ENCODE data around the gene EML2.
A peak's percentile ranks its signal among the peaks of the same experiment; 100 is the strongest.

The EML2 gene

DNA sequence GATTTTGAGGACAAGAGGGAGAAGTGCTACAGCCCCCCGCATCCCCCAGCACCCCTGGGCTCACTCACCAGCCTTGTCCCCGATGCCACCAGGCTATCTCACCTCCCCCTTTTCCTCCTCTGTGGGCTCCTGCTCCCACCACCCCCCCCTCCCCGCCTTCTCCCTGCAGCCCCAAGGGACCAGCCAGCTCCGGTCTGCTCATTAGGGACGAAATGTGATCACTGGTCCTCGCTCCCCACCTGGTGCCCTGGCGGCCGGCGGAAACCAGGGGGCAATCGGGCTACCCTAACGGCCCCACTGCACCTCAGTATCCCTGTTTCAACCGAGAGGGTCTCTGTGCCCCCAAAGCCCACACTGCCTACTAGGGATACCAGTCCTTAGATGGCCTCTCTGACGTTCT is 39.9 kb downstream of the EML2 start:
- no peak overlapping the region for H3K27ac Mint-ChIP-seq
- ATAC-seq (replicated peaks): no peak
- H3K4me3 Mint-ChIP-seq: no peak overlapping the region
- DNase-seq: no peak
- H3K4me1 Mint-ChIP-seq (ENCODE audit: low read depth in 2 of 2): peaks cover 17 to 23% of the 10 kb centered on the region in 2 donors
- no peaks in the 10 kb centered on the region for H3K9me3 Mint-ChIP-seq
- H3K27me3 Mint-ChIP-seq: peaks cover 77 to 87% of the 10 kb centered on the region in 2 donors
- peaks cover 3% of the 10 kb centered on the region for H3K36me3 Mint-ChIP-seq (ENCODE audit: insufficient read depth)

DNA sequence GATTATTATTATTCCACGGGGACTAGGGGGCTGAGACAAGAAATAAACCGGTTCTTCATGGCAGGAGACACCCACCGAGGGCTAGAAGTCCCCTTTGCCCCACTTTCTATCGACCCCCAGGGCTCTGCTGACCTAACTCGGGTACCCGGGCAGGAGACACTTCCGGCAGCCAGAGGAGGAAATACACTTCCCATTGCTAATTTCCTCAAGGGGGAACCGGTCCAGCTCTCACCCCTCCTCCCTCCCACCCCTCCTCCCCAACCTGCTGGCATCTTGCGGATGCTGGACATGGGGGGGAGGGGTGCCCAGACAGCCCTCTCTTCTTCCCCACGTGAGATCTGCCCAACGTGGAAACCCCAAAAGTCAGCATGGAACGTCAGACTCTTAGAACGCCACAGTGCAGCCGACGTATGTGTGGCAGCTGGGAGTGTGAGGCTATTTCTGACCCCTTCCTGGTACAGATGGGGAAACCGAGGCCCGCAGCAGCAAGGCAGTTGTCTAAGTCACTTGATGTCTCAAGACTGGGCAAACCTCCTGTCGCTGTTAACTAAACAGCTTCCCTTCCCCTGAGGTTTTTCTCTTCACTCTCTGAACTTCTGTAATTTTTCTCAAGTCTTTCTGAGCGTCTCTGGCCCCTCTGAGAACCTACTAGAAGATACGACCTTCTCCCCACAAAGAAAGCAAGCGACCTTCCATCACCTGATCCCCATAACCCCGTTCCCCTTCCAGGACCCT is 40.8 kb downstream of the EML2 start:
- DNase-seq (no peak), ATAC-seq (replicated peaks) (peak; percentile 19)
- Mint-ChIP-seq H3K9me3 (no peaks in the 10 kb centered on the region), H3K4me1 (ENCODE audit: low read depth in 2 of 2) (peaks cover 17 to 23% of the 10 kb centered on the region in 2 donors), H3K4me3 (peak overlapping the region in 1 of 2 donors; percentile 26), H3K27me3 (peaks cover 74 to 83% of the 10 kb centered on the region in 2 donors), H3K36me3 (ENCODE audit: insufficient read depth) (peaks cover 3% of the 10 kb centered on the region), H3K27ac (no peak overlapping the region)

DNA sequence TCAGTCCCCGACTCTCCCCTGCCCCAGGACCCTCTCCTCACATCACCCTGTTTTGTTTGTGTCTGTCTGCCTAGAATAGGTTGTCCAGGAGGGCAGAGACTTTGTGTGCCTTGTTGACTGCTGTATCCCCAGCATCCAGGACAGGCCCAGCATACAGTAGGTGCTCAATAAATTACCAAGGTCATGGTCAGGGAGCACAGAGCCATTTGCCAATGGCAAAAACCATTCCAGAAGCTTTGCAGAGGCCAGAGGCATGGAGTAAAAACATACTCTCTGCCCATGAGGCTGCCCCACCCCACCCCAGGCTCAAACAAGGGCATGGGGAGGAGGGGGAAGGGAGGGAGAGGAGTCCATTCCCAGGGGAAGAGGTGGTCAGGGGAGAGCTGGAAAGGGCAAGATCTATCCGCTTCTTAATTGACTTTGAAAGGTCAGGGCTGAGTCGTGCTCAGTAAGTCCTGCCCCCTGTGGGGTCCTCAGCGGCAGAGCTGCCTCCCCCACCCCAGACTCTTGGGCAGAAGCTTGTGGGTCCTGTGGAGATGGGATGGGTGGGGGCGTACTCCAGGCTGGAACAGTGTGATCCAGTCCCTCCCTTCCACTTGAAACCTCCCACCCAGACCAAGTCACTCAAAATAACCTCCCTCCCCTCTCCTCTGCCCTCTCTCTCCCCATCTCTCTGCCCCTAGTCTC is 41.6 kb downstream of the EML2 start:
- Mint-ChIP-seq H3K4me1 (ENCODE audit: low read depth in 2 of 2) (peaks cover 17 to 21% of the 10 kb centered on the region in 2 donors), H3K27me3 (peaks cover 67 to 76% of the 10 kb centered on the region in 2 donors), H3K9me3 (no peaks in the 10 kb centered on the region), H3K36me3 (ENCODE audit: insufficient read depth) (peaks cover 3% of the 10 kb centered on the region), H3K4me3 (no peak overlapping the region), H3K27ac (no peak overlapping the region)
- no peak for ATAC-seq (replicated peaks)
- no peak for DNase-seq

DNA sequence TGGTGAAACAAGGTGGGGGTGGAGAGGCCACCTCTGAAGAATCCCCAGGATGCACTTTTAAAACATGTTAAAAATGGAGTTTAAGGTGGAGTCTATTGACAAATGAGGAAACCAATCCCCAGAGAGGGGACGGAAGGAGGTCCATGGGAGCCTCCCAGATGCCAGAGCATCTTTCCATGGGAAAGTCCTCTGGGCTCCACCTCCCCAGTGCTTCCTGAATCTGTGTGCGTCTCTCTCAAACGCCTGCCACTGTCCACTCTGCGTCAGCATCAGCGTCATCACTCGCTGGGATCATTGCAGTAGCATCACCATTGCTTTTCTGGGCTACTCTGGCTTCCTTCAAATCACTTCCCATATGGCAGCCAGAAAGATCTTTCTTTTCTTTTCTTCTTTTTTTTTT is 43.4 kb downstream of the EML2 start:
- H3K36me3 Mint-ChIP-seq (ENCODE audit: insufficient read depth): peaks cover 3% of the 10 kb centered on the region
- no peak overlapping the region for H3K4me3 Mint-ChIP-seq
- DNase-seq: no peak

DNA sequence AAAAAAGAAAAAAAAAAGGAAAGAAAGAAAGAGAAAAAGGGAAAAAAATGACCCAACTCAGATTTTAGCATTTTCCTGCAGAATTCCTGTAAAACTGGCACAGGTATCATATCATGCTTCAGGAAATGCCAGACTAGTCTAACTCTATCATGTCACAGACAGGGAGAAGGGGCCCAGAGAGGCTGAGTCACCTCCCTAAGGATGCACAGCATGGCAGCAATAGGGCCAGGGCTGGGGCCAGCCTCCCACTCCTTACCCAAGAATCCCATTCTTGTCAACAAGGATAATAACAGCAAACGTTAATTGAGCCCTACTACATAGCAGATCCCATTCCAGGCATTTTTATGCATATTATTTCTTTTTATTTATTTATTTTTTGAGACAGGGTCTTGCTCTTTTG is 45.7 kb downstream of the EML2 start:
- H3K27ac Mint-ChIP-seq: no peak overlapping the region
- H3K4me1 Mint-ChIP-seq (ENCODE audit: low read depth in 2 of 2): peaks cover 3 to 8% of the 10 kb centered on the region in 2 donors
- H3K9me3 Mint-ChIP-seq: no peaks in the 10 kb centered on the region
- H3K36me3 Mint-ChIP-seq (ENCODE audit: insufficient read depth): peaks cover 1% of the 10 kb centered on the region
- H3K4me3 Mint-ChIP-seq: no peak overlapping the region
- ATAC-seq (replicated peaks) (no peak), DNase-seq (no peak)
- H3K27me3 Mint-ChIP-seq: peaks cover 57 to 69% of the 10 kb centered on the region in 2 donors

More for the DNA sequence above, 43.4 kb downstream of the EML2 start:
- no peaks in the 10 kb centered on the region for H3K9me3 Mint-ChIP-seq
- no peak for ATAC-seq (replicated peaks)
- no peak overlapping the region for H3K27ac Mint-ChIP-seq
- H3K27me3 Mint-ChIP-seq: peaks cover 66 to 76% of the 10 kb centered on the region in 2 donors
- H3K4me1 Mint-ChIP-seq (ENCODE audit: low read depth in 2 of 2): peaks cover 10 to 12% of the 10 kb centered on the region in 2 donors

DNA sequence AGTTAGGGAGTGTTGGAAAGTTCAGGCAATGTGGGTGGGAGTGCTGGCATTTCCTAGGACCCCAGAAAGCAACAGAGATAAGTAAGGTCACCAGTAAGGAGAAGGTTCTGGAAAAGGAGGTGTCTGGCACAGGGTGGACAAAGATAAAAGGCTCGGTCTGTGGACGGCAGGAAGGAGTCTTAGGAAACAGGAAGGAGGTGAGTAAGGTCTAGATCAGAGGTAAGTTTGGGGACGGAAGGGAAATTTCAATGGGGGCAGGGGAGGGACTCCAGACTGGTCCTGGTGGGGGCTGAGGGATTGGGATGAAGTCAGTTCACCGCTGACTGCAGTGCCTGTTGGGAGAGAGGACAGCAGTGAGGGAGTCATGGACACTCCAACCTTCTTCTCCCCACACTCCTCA is 46.8 kb downstream of the EML2 start:
- Mint-ChIP-seq H3K36me3 (ENCODE audit: insufficient read depth) (no peaks in the 10 kb centered on the region), H3K4me3 (no peak overlapping the region), H3K27me3 (peaks cover 45 to 58% of the 10 kb centered on the region in 2 donors), H3K4me1 (ENCODE audit: low read depth in 2 of 2) (no peaks in the 10 kb centered on the region), H3K9me3 (no peaks in the 10 kb centered on the region), H3K27ac (no peak overlapping the region)
- ATAC-seq (replicated peaks) (no peak), DNase-seq (no peak)

DNA sequence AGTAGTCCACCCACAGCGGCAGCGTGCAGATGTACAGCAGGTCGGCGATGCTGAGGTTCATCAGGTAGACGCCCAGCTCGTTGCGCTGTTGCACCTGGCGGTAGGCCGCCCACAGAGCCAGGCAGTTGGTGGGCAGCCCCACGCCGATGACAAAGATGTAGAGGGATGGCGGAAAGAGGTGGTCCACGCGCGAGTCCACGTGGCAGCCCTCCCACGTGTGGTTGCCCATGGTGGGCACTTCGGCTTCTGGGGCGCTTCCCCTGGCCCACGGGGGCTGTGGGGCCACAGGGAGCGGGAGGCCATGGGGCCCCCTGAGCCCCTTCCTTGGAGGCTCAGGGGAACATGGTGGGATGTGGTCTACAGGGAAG is 47.6 kb downstream of the EML2 start:
- Mint-ChIP-seq H3K27ac (no peak overlapping the region), H3K4me3 (no peak overlapping the region), H3K9me3 (no peaks in the 10 kb centered on the region), H3K36me3 (ENCODE audit: insufficient read depth) (no peaks in the 10 kb centered on the region), H3K27me3 (peaks cover 38 to 50% of the 10 kb centered on the region in 2 donors), H3K4me1 (ENCODE audit: low read depth in 2 of 2) (no peaks in the 10 kb centered on the region)
- DNase-seq (no peak), ATAC-seq (replicated peaks) (no peak)

DNA sequence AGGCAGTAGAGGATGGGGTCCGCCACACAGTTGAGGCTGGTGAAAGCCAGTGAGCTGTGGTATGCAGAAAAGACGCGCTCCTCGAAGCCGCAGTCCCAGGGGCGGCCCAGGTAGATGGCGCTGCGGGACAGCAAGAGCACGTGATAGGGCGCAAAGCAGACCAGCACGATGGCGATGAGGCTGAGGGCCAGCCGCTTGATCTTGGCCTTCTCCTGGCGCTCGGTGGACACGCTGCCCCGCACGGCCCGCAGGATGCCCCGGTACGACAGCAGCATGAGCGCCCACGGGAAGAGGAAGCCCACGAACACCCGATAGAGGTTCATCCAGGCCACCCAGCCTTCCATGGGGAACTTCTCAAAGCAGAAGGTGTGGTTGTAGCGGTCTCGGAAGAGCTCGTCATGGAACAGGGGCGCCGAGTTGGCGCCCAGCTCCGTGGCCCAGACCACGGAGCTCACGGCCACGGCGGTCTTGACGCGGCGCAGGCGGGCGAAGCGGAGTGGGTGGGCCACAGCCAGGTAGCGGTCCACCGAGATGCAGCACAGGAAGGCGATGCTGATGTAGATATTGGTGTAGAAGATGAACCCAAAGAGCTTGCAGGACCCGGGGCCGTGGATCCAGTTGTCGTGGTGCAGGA is 48.1 kb downstream of the EML2 start:
- H3K4me3 Mint-ChIP-seq: no peak overlapping the region
- H3K27me3 Mint-ChIP-seq: peaks cover 33 to 45% of the 10 kb centered on the region in 2 donors
- DNase-seq: no peak
- no peaks in the 10 kb centered on the region for H3K36me3 Mint-ChIP-seq (ENCODE audit: insufficient read depth)
- no peaks in the 10 kb centered on the region for H3K9me3 Mint-ChIP-seq
- H3K4me1 Mint-ChIP-seq (ENCODE audit: low read depth in 2 of 2): no peaks in the 10 kb centered on the region
- H3K27ac Mint-ChIP-seq: no peak overlapping the region
- ATAC-seq (replicated peaks): no peak

DNA sequence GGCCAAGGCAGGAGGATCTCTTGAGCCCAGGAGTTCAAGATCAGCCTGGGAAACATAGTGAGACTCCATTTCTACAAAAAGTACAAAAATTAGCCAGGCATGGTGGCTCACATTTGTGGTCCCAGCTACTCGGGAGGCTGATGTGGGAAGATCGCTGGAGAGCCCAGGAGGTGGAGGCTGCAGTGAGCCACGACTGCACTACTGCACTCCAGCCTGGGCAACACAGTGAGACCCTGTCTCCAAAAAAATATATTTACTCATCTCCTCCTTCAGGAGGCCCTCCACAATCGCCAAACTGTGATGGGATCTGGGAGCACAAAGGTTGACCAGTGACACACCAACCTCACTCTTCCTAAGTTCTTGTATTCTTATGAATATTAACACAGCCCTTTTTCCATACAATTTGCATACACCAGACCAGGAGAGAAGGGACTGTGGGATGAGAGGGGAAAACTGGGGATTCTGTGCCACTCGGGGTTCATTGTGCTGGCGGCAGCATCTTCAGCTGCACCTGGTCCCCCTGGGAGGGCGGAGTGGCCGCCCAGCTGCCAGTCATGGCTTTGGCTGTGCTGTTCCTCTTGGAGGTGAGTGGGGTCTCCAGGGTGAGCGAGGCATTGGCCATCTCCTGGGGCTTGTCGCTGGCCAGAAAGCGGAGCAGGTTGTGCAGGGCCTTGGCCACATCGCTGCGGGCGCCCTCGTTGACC is 48.7 kb downstream of the EML2 start:
- H3K27me3 Mint-ChIP-seq: peaks cover 31 to 39% of the 10 kb centered on the region in 2 donors
- no peak overlapping the region for H3K27ac Mint-ChIP-seq
- H3K36me3 Mint-ChIP-seq (ENCODE audit: insufficient read depth): no peaks in the 10 kb centered on the region
- DNase-seq (no peak), ATAC-seq (replicated peaks) (no peak)
- H3K9me3 Mint-ChIP-seq: no peaks in the 10 kb centered on the region
- H3K4me3 Mint-ChIP-seq: no peak overlapping the region
- H3K4me1 Mint-ChIP-seq (ENCODE audit: low read depth in 2 of 2): no peaks in the 10 kb centered on the region

DNA sequence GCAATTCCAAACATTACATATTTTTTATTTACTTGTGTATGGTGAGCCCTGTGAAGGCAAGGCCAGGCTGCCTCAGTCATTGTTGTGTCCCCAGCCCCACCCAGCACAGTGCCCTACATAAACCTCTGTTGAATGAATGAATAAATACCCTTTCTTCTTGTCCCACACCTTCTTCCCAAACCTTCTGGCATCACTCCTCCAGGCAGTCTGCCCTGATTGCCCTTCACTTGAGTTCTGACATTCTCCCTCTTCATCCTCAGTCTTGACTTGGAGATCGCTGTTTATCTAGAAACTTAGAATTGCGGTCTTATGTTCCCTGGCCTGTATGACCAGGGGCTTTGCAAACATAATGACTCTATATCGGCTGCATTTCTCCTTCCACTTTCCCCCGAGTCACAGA is 49.4 kb downstream of the EML2 start:
- Mint-ChIP-seq H3K27ac (no peak overlapping the region), H3K9me3 (no peaks in the 10 kb centered on the region), H3K27me3 (peaks cover 31 to 36% of the 10 kb centered on the region in 2 donors), H3K36me3 (ENCODE audit: insufficient read depth) (peaks cover 3% of the 10 kb centered on the region), H3K4me3 (no peak overlapping the region), H3K4me1 (ENCODE audit: low read depth in 2 of 2) (peaks cover 6% of the 10 kb centered on the region in 2 donors)
- ATAC-seq (replicated peaks) (no peak), DNase-seq (no peak)

DNA sequence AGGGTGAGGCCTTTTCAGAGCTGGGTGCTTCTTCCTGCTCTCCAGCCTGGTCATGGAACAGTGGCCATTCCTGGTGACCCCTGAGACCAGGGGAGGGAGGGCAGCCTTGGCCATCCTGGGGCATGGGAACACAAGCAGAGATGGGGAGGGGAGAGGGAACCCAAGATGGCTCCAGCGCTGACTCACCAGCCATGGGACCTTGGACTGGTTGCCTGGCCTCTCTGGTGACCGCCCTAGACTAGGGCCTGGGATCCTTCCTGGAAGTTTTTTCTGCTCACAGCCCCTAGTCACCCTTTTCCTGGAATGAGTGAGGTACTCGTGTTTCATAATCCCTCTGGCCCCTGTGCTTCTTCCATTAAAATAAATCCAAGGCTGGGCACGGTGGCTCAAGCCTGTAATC is 51.3 kb downstream of the EML2 start:
- DNase-seq: no peak
- Mint-ChIP-seq H3K27ac (no peak overlapping the region), H3K27me3 (peaks cover 31 to 36% of the 10 kb centered on the region in 2 donors), H3K4me3 (no peak overlapping the region), H3K36me3 (ENCODE audit: insufficient read depth) (peaks cover 12% of the 10 kb centered on the region), H3K9me3 (no peaks in the 10 kb centered on the region), H3K4me1 (ENCODE audit: low read depth in 2 of 2) (peaks cover 12 to 14% of the 10 kb centered on the region in 2 donors)
- ATAC-seq (replicated peaks): no peak

DNA sequence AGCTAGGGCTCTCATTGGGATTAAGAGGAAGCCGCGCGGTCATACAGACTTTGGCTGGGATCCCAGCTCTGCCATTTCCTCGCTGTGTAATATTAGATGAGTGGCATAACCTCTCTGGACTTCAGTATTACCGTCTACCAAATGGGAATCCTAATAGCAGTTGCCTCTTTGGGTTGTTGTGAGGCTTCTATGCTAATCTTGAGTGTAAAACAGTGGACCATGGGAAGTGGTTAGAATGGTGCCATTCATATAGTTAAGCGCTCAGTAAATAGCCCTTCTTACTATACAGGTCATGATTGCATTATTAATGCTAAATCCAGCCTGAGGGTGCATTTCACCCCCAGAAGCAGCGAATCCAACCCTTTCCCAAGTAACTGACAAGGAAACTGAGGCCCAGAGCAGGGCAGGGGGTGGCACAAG is 54.0 kb downstream of the EML2 start:
- Mint-ChIP-seq H3K27ac (peak overlapping the region; percentile 93 to 96), H3K9me3 (no peaks in the 10 kb centered on the region), H3K36me3 (ENCODE audit: insufficient read depth) (peaks cover 21% of the 10 kb centered on the region), H3K27me3 (peaks cover 7 to 9% of the 10 kb centered on the region in 2 donors), H3K4me1 (ENCODE audit: low read depth in 2 of 2) (peaks cover 19% of the 10 kb centered on the region in 2 donors), H3K4me3 (peak overlapping the region; percentile 90 to 92)
- no peak for ATAC-seq (replicated peaks)
- no peak for DNase-seq

Measured in effector memory CD8-positive, alpha-beta T cell (primary cell).